T-cell (primary cell): ENCODE measurements around the gene SPOP. TPM values are rescaled to one million over a fixed set of nuclear protein-coding genes. Genes with fewer than 3 reads are reported as not detected.
"Not testable (repeated sequence)": the region's sequence is repeated elsewhere in the genome, so short reads cannot be mapped to it uniquely, and the experiment has no call there.

ENCODE experiments used
- ATAC-seq, 4 experiments: fragments of 200-7000 bp in 3 of 4; fragments of 150-1000 bp in 1 of 4; cut with Tn5 transposase; replicated peaks in 1 of 4; 1 replicate in 3 of 4; 2 replicates in 1 of 4; pipeline ENCODE4 v1.10.0; 2021; ENCODE audit warnings: moderate library complexity in 3 of 4, mild to moderate bottlenecking in 2 of 4, moderate number of reproducible peaks in 1 of 4
- CTCF ChIA-PET, 2 donors: fragments of 300-600 bp; sonication (Branson Sonifier 250); formaldehyde crosslinking; loops; one replicate each; lab custom pipeline; 2022; ENCODE audit warnings: antibody characterized with exemption in 2 of 2; lab: Charles Lee
- POLR2A ChIA-PET, 2 donors: fragments of 300-600 bp; sonication (Branson Sonifier 250); formaldehyde crosslinking; loops; one replicate each; lab custom pipeline; 2022; ENCODE audit warnings: antibody characterized with exemption in 2 of 2; lab: Charles Lee
- DNase-seq, 35 experiments: peaks; one replicate each; pipeline versions ENCODE4 v3.0.0 to v3.0.0-alpha.2; 2013 to 2023
- H3K27ac ChIP-seq: one replicate; pipeline ENCODE4 v1.5.1; 2013; ENCODE audit warnings: low read length
- H3K27me3 ChIP-seq, 2 experiments: replicated peaks in 1 of 2; 1 replicate in 1 of 2; 2 replicates in 1 of 2; pipeline versions ENCODE4 v1.6.1 to v1.7.0; 2013; ENCODE audit warnings: low read length in 1 of 2, mixed read lengths in 1 of 2; ENCODE audit not compliant: control insufficient read depth in 2 of 2, insufficient read depth in 2 of 2; ENCODE audit errors: extremely low read depth in 1 of 2
- H3K36me3 ChIP-seq, 2 donors: 1 replicate in 1 of 2; 2 replicates in 1 of 2; pipeline versions ENCODE4 v1.6.1 to v1.7.0; 2013; ENCODE audit warnings: low read length in 1 of 2; ENCODE audit not compliant: control insufficient read depth in 2 of 2, insufficient read depth in 1 of 2; ENCODE audit errors: extremely low read depth in 1 of 2
- H3K4me1 ChIP-seq, 2 experiments: 1 replicate in 1 of 2; 2 replicates in 1 of 2; pipeline versions ENCODE4 v1.6.1 to v1.7.0; 2013; ENCODE audit warnings: low read length in 2 of 2, mixed read lengths in 1 of 2; ENCODE audit not compliant: insufficient read depth in 2 of 2, control insufficient read depth in 1 of 2; ENCODE audit errors: extremely low read depth in 1 of 2
- H3K4me3 ChIP-seq, 2 donors: 1 replicate in 1 of 2; 2 replicates in 1 of 2; pipeline versions ENCODE4 v1.5.1 to v1.7.0; 2013; ENCODE audit warnings: mild to moderate bottlenecking in 2 of 2, low read length in 1 of 2, moderate library complexity in 1 of 2; ENCODE audit not compliant: control insufficient read depth in 1 of 2; ENCODE audit errors: extremely low read depth in 1 of 2
- H3K9me3 ChIP-seq: 2 replicates; pipeline ENCODE4 v1.7.0; 2013
- H3K27ac Mint-ChIP-seq, 2 donors: one replicate each; pipeline ENCODE4 v1.8.0; 2020 to 2021; ENCODE audit warnings: mild to moderate bottlenecking in 2 of 2, mixed read lengths in 2 of 2
- H3K27me3 Mint-ChIP-seq, 2 donors: one replicate each; pipeline ENCODE4 v1.8.0; 2021 to 2022; ENCODE audit warnings: mixed read lengths in 2 of 2
- H3K36me3 Mint-ChIP-seq: one replicate; pipeline ENCODE4 v1.8.0; 2021; ENCODE audit warnings: mixed read lengths
- H3K4me1 Mint-ChIP-seq, 3 donors: one replicate each; pipeline ENCODE4 v1.8.0; 2020 to 2022; ENCODE audit warnings: mixed read lengths in 3 of 3, mild to moderate bottlenecking in 1 of 3
- H3K4me3 Mint-ChIP-seq, 3 donors: one replicate each; pipeline ENCODE4 v1.8.0; 2020 to 2022; ENCODE audit warnings: mild to moderate bottlenecking in 3 of 3, mixed read lengths in 3 of 3, moderate library complexity in 3 of 3
- H3K9me3 Mint-ChIP-seq, 3 donors: one replicate each; pipeline ENCODE4 v1.8.0; 2020 to 2022; ENCODE audit warnings: mixed read lengths in 3 of 3
- WGBS: methylation state at CpG from one replicate; pipeline ENCODE4 v1.1.5; 2013; ENCODE audit warnings: missing lambda C conversion rate; ENCODE audit not compliant: insufficient coverage; 5-methylcytosine and 5-hydroxymethylcytosine counted together
- total RNA-seq, 35 experiments: library from RNA in 6 of 35; stranded (reverse) in 6 of 35; fragments of 120-200 nt in 1 of 35; gene quantifications; one replicate each; pipeline versions ENCODE4 v1.2.1 to v1.2.4 and lab custom pipeline; 2013 to 2026

SPOP gene
- 10 to 100 TPM; 67.1 to 80.4 (median 71.5) TPM for total RNA-seq
- total RNA-seq (2013) = 90.7 TPM
- 50.6 to 104 (median 68.6) reads per million in 29 experiments for total RNA-seq (lab: John Stamatoyannopoulos, UW)

DNA sequence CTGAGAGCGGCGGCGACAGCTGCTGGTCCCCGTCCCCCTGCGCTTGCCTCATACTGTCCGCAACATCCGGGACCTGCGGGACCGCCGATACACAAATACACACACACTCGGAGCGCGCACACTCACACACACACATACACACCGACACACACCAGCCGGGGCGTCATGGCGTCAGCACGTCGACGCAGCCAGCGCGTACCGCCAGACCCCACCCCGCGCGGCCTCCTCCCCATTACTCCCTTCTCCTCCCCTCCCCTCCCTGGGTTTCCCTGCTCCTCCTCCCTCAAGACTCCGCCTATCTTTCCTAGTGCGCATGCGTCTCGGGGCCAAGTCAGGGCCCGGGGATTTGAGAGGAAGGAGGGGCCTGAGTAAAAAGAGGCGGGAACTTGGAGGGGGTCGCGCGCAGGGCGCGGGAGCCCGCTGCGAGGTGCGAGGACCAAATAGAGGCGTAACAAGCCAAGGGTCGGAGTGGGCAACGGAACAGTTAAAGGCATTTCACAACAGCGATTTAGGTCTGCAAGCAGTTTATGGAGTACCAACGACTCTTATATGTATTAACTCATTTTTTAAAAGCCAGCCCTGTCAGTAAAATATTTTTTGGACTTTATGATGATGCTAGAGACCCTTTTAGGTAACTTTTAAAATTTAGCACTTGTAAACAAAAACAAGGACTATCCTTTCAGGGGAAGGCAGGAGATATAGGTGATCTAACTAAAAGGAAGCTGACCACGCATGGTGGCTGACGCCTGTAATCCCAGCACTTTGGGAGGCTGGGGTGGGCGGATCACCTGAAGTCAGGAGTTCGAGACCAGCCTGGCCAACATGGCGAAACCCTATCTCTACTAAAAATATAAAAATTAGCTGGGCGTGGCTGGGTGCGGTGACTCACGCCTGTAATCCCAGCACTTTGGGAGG, at the start of gene SPOP:
TSS of gene SPOP (minus strand) at position 165 of the 915 bp plus-strand sequence. CDS start 55,287 bp downstream, outside the sequence.
- H3K4me3 ChIP-seq = peak within 1 kb of the TSS; percentile 82 to 89
- CTCF ChIA-PET = interaction anchor here in 1 of 2 donors (0.6 to 1.0 kb wide), 3 partner anchors 37 to 1234 kb away, joined by 3 to 9 read pairs (median 3); no protein-coding TSS in a partner anchor
- no peaks in the 10 kb centered on the region for H3K9me3 Mint-ChIP-seq
- peaks cover 24 to 26% of the 10 kb centered on the region in 2 experiments for H3K4me1 ChIP-seq
- no peaks in the 10 kb centered on the region for H3K9me3 ChIP-seq
- peaks cover 42 to 51% (median 44%) of the 10 kb centered on the region in 3 donors for H3K4me1 Mint-ChIP-seq
- peaks cover 8 to 11% of the 10 kb centered on the region in 2 donors for H3K36me3 ChIP-seq
- DNase-seq = peak; percentile 97 to 100 (median 99)
- H3K27ac Mint-ChIP-seq = peak within 1 kb of the TSS; percentile 95 to 98
- peak; percentile 87 to 97 (median 92) for ATAC-seq
- WGBS = 7% methylated on average over 39 of the region's 53 CpGs
- no peaks in the 10 kb centered on the region for H3K27me3 ChIP-seq
- peak within 1 kb of the TSS; percentile 79 to 91 (median 89) for H3K4me3 Mint-ChIP-seq
- H3K27me3 Mint-ChIP-seq = no peaks in the 10 kb centered on the region
- peaks cover 16% of the 10 kb centered on the region for H3K36me3 Mint-ChIP-seq
- POLR2A ChIA-PET = interaction anchor here (0.5 to 0.6 kb wide), 2 partner anchors 10 to 34 kb away, joined by 3 read pairs; no protein-coding TSS in a partner anchor
- peak within 1 kb of the TSS; percentile 99 for H3K27ac ChIP-seq

DNA sequence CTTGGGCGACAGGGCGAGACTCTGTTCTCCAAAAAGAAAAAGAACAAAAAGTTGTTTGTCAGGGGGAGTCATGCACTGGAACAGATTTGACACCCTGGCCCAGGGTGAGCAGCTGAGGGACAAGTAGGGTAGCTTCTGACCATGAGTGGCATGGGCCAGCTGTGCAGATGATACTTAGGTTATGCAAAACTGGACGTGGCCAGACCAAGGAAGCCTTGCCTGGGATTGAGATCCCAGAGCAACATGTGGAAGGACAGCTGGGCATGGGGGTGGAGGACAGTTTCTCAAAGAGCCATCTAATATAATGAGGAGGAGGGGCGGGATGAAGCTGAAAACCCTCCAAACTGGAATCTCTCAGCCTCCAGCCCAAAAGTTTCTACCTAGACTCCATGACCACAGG, 49.5 kb upstream of the SPOP start:
- peaks cover 43% of the 10 kb centered on the region for H3K36me3 Mint-ChIP-seq
- Histone ChIP-seq H3K4me1 (peaks cover 0 to 58% of the 10 kb centered on the region in 2 experiments), H3K27me3 (no peaks in the 10 kb centered on the region), H3K27ac (no peak overlapping the region), H3K4me3 (no peak overlapping the region), H3K9me3 (no peaks in the 10 kb centered on the region), H3K36me3 (peaks cover 18 to 89% of the 10 kb centered on the region in 2 donors)
- H3K4me1 Mint-ChIP-seq = peaks cover 32 to 76% (median 76%) of the 10 kb centered on the region in 3 donors
- 96% methylated on average over 2 of the region's 4 CpGs for WGBS
- ChIA-PET CTCF (interaction anchor here (0.6 to 0.9 kb wide), 2 partner anchors 16 to 302 kb away, joined by 3 to 4 read pairs; no protein-coding TSS in a partner anchor), POLR2A (no interaction called here)
- no peaks in the 10 kb centered on the region for H3K27me3 Mint-ChIP-seq
- H3K4me3 Mint-ChIP-seq = no peak overlapping the region
- ATAC-seq (no peak), DNase-seq (no peak)
- H3K27ac Mint-ChIP-seq = peak overlapping the region; percentile 48 to 49
- H3K9me3 Mint-ChIP-seq = no peaks in the 10 kb centered on the region

DNA sequence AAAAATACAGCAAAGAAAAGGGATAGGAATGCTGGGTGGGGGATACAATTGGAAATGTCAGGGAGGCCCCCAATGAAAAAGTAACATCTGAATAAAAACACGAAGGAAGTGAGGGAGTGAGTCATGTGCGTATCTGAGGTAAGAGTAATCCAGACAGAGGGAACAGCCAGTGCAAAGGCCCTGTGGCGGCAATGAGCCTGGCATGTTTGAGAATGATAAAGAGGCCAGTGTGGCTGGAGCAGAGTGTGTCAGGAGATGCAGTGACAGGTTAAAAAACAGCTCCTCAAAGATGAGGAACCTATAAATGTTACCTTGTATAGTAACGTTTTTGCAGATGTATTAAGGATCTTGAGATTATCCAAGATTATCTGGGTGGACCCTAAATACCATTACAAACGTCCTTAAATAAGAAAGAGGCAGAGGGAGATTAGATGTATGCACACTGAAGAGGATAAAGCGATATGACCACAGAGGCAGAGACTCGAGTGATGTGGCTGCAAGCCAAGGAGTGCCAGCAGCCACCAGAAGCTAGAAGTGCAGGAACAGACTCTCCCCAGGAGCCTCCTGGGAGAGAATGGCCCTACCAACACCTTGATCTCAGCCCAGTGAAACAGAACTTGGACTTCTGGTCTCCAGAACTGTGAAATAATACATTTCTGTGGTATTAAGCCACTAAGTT, 47.7 kb upstream of the SPOP start:
- POLR2A ChIA-PET = no interaction called here
- Mint-ChIP-seq H3K9me3 (no peaks in the 10 kb centered on the region), H3K36me3 (peaks cover 45% of the 10 kb centered on the region), H3K4me3 (no peak overlapping the region), H3K27me3 (no peaks in the 10 kb centered on the region), H3K27ac (peak overlapping the region; percentile 5 to 58), H3K4me1 (peaks cover 31 to 65% (median 62%) of the 10 kb centered on the region in 3 donors)
- Histone ChIP-seq H3K27me3 (no peaks in the 10 kb centered on the region), H3K27ac (no peak overlapping the region), H3K4me1 (peaks cover 0 to 53% of the 10 kb centered on the region in 2 experiments), H3K4me3 (no peak overlapping the region), H3K36me3 (peaks cover 24 to 87% of the 10 kb centered on the region in 2 donors), H3K9me3 (no peaks in the 10 kb centered on the region)
- CTCF ChIA-PET = interaction anchor here in 1 of 2 donors (0.6 kb wide), 1 partner anchor 61 kb away, joined by 6 read pairs; no protein-coding TSS in a partner anchor
- no peak for ATAC-seq
- WGBS = 94% methylated on average over 5 of the region's 7 CpGs
- DNase-seq = no peak

DNA sequence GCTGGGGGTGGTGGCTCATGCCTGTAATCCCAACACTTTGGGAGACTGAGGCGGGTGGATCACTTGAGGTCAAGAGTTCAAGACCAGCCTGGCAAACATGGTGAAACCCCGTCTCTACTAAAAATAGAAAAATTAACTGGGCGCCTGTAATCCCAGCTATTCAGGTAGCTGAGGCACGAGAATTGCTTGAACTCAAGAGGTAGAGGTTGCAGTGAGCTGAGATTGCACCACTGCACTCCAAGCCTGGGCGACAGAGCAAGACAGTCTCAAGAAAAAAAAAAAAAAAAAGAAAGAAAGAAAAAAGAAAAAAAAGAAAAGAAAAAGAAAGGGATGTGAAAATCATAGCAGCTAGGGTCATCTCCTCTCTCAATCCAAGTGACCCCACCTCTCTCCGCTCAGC, 46.7 kb upstream of the SPOP start:
- Histone ChIP-seq H3K4me1 (peaks cover 0 to 43% of the 10 kb centered on the region in 2 experiments), H3K36me3 (peaks cover 24 to 87% of the 10 kb centered on the region in 2 donors), H3K27ac (peak overlapping the region; percentile 24)
- 91% methylated on average over 3 of the region's 6 CpGs for WGBS
- H3K36me3 Mint-ChIP-seq = peaks cover 51% of the 10 kb centered on the region
- DNase-seq, H3K27me3 ChIP-seq, H3K4me3 Mint-ChIP-seq, H3K27me3 Mint-ChIP-seq, H3K9me3 Mint-ChIP-seq, POLR2A ChIA-PET, H3K4me3 ChIP-seq, ATAC-seq, H3K9me3 ChIP-seq: not testable (repeated sequence)
- H3K27ac Mint-ChIP-seq = peak overlapping the region; percentile 72 to 77
- CTCF ChIA-PET = interaction anchor here in 1 of 2 donors (0.7 to 1.4 kb wide), 2 partner anchors 40 to 153 kb away, joined by 4 to 6 read pairs; partner anchors contain the start of gene FAM117A
- H3K4me1 Mint-ChIP-seq = peaks cover 31 to 55% (median 52%) of the 10 kb centered on the region in 3 donors

DNA sequence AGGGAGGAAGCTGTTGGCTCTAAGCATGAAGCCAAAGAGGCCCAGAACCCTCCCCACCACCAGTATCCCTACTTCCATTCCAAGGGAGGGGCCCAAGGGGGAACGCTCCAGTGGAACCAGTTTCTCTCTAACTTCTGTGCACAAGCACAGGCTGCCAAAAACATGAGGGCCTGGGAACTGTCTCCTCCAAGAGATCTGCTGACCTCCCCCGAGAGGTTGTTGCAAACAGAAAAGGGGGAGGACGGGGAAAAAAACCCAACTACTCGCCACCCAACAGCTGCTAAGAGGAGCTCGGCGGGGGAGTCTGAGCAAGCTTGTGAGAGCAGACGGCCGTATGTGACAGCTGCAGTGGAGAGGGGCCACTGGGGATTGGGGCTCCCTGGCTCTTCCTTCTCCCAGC, 45.5 kb upstream of the SPOP start:
- POLR2A ChIA-PET = no interaction called here
- no peak for ATAC-seq

More for the DNA sequence above, 45.5 kb upstream of the SPOP start:
- H3K27me3 ChIP-seq = no peaks in the 10 kb centered on the region
- H3K4me3 Mint-ChIP-seq = no peak overlapping the region
- H3K36me3 Mint-ChIP-seq = peaks cover 49% of the 10 kb centered on the region
- no peaks in the 10 kb centered on the region for H3K27me3 Mint-ChIP-seq
- H3K27ac Mint-ChIP-seq = peak overlapping the region; percentile 63 to 77
- H3K9me3 Mint-ChIP-seq = no peaks in the 10 kb centered on the region
- H3K9me3 ChIP-seq = no peaks in the 10 kb centered on the region
- peaks cover 20 to 85% of the 10 kb centered on the region in 2 donors for H3K36me3 ChIP-seq
- H3K4me1 Mint-ChIP-seq = peaks cover 22 to 45% (median 41%) of the 10 kb centered on the region in 3 donors
- no peak overlapping the region for H3K4me3 ChIP-seq
- no peak for DNase-seq
- CTCF ChIA-PET = interaction anchor here in 1 of 2 donors (1.4 kb wide), 1 partner anchor 41 kb away, joined by 4 read pairs; the partner anchor contains the start of gene FAM117A
- H3K27ac ChIP-seq = peak overlapping the region; percentile 24
- 73% methylated on average over 3 of the region's 8 CpGs for WGBS
- H3K4me1 ChIP-seq = peaks cover 0 to 32% of the 10 kb centered on the region in 2 experiments
